HG03442 (cell line): Measurements from ENCODE around the gene MBTPS2.
A peak's percentile ranks its signal among the peaks of the same experiment; 100 is the strongest.
"Not testable (repeated sequence)": the region's sequence is repeated elsewhere in the genome, so short reads cannot be mapped to it uniquely, and the experiment has no call there.

Source experiments
- ATAC-seq: cut with Tn5 transposase; IDR thresholded peaks from one replicate; pipeline ENCODE4 v1.9.1; 2021; ENCODE audit warnings: mild to moderate bottlenecking, moderate library complexity; ENCODE audit not compliant: unreplicated experiment

Gene MBTPS2

DNA sequence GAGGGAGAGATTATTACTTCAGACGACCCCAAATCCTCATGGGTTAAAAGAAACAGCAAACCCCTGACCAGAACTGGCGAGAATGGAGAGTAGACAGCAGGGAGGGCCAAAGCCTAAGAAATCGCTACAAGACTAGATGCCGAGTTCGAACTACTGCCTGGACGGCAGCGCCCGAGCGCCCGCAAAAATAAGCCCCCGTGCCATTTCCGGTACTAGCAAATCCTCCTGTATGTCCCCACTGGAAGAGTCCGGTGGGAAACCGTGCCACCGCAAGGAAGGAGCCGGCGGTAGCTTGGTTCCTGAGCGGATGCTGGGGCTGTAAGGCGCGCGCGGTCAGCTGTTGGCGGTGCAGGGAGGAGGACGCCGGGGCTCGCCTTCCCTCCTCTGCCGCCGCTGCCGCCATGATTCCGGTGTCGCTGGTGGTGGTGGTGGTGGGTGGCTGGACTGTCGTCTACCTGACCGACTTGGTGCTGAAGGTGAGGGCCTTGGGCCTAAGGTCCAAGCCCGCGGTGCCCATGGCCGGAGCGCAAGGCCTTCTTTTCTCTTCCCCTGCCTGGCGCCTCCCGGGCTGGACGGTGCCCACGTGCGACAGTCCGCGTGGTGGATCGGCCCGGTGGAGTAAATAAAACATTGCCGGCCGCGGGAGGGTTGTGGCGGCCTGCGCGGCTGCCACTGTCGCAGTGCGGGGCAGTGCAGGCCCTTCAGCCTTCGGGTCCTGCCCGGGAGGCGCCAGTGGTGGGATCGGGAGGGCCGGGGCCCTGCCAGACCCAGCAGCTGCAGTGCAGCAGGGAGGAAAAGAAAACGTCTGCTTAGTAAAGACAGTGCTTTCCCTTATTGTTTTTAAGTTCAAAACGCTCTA lies at the start of gene MBTPS2:
MBTPS2 (plus strand) TSS at position 284 of the 859 bp plus-strand sequence; CDS start at position 402, 118 bp downstream.
- ATAC-seq, result peak; percentile 84

- peak; percentile 92 for ATAC-seq
Measured at GRCh38 chrX:21798677-21799219, 40.7 kb upstream of the MBTPS2 start.

GRCh38 chrX:21799767-21800166 lies 39.6 kb upstream of the MBTPS2 start:
- no peak for ATAC-seq

- ATAC-seq, result no peak
Measured at GRCh38 chrX:21800344-21800770, 39.1 kb upstream of the MBTPS2 start.

DNA sequence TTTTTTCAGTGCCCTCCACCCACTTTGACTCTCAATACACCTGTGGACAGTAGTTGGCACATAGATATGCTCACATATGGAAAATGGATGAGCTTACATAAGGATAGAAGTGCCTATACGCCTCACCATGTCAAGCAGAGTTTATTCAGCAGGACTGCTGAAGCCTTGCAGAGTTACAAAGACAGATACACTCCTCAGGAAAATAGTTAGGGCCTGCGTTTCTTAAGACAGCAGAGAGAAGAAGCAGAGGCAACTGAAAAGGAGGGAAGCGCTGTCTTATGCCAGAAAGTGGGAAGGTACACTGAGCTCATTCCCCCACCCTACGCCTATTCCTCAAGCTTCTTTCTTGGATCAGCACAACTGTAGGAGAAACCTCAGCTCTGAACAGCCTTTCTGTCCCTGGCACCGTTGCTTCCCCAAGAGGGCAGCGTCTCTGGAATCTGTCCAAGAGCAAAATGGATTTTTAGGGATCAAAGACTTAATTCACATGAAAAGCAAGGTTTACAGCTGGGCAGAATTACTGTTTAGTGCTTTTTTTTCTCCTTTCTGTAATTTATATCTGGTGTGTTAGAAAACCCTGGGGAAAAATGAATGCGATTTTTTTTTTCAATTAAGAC lies 37.3 kb upstream of the MBTPS2 start:
- ATAC-seq, result no peak

DNA sequence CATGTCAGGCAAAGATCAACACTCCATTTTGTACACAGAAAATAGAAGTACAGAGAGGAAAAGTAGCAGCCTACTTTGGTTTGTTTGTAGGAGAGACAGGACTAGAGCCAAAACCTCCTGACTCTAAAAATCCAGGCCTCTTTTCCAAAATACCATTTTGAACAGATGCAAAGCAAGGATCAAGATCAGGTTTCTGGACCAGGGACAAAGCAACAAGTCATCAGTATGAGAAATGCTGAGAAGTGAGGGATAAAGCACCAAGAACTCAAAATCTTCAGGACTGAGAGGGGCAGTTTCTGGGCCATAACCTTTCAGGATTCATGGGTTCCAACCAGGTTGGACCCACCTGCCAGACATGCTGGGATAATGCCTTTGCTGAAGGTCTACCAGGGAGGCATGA lies 36.6 kb upstream of the MBTPS2 start:
- no peak for ATAC-seq

DNA sequence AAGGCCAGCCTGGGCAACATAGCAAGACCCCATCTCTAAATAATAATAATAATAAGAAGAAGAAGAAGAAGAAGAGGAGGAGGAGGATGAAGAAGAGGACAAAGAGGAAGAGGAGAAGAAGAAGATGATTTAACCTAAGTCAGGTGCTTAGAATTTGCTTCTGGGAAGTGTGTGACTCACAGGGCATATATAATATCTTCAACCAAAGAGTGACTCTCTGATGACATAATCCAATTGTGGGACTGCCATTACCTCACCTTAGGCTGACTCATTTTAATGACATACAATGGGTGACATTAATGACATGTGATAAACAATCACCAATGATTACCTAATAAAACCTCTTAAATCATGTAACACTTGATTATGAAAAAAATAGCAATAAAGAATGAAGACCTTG lies 32.7 kb upstream of the MBTPS2 start:
- no peak for ATAC-seq

GRCh38 chrX:21811832-21812231 lies 27.6 kb upstream of the MBTPS2 start:
- ATAC-seq, result no peak

DNA sequence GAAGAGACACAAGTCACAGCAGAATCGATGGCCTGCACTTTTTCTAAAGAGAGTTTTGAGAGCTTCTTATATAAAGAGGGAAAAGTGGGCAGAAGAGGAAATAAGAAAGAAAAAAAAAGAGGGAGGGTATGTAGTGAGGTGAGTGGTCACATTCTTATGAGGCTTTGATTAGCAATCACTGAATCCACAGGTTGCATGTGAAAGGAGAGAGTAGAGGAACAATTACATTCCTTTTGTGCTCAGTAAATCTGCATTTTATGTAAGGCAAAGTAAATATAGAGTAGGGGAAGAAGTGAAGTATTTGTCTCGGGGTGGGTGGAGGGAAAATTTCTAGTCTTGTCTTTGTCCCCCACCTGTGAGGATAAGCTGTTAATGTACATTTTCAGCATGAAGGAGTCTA lies 26.8 kb upstream of the MBTPS2 start:
- no peak for ATAC-seq

- no peak for ATAC-seq
Measured at GRCh38 chrX:21813612-21814368, 25.6 kb upstream of the MBTPS2 start.

GRCh38 chrX:21816136-21816535 lies 23.3 kb upstream of the MBTPS2 start:
- no peak for ATAC-seq

DNA sequence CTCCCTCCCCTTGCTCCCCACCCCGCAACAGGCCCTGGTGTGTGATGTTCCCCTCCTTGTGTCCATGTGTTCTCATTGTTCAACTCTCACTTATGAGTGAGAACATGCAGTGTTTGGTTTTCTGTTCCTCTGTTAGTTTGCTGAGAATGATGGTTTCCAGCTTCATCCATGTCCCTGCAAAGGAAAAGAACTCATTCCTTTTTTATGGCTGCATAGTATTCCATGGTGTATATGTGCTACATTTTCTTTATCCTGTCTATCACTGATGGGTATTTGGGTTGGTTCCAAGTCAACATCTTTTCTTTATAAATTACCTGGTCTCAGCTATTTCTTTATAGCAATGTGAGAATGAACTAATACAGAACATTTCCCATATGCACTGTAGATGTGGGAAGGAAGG lies 19.2 kb upstream of the MBTPS2 start:
- not testable (repeated sequence) for ATAC-seq

DNA sequence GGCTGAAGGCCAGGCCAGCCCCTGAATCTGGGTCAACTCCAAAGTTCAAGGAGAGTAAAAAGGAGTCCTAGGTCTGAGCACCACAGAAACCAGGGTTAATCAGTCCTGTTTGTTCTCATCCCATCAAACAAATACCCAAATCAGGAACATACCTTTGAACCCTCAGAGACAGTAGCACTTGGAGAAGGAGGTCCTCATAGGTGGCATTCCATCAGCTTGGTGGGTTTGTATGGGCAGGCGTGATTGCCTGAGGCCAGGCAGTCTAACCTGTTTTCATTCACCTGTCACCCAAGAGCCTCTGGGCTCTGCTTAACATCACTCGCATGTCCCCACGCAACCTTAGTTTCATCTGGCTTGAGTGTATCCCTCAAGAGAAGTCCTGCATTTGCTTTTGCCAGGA lies 17.5 kb upstream of the MBTPS2 start:
- no peak for ATAC-seq

DNA sequence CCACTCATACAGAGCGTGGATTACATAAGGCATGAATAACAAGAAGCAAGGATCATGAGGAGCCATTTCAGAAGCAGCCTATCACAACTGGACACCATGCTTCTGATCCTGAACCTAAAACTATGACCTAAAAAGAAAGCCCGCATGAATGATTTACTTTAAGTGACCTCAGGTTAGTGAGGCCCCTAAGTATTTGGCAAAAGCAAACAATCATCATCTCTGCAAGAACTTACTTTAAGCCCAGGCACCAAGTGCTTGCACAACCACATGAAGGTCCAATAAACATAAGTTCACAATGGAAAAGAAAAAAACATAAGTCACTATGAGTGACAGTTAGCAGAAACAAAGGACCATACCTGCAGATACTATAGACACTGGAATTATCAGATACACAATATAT lies 7.9 kb upstream of the MBTPS2 start:
- ATAC-seq, result no peak

- ATAC-seq, result no peak
Measured at GRCh38 chrX:21837056-21837455, 2.4 kb upstream of the MBTPS2 start.

- no peak for ATAC-seq
Measured at GRCh38 chrX:21838937-21839333, 482 bp upstream of the MBTPS2 start.

GRCh38 chrX:21840193-21840545 lies 752 bp downstream of the MBTPS2 start:
- ATAC-seq, result peak; percentile 13

- no peak for ATAC-seq
Measured at GRCh38 chrX:21843179-21843578, 3.8 kb downstream of the MBTPS2 start.

- no peak for ATAC-seq
Measured at GRCh38 chrX:21845096-21845495, 5.7 kb downstream of the MBTPS2 start.

GRCh38 chrX:21847342-21847741 lies 7.9 kb downstream of the MBTPS2 start:
- no peak for ATAC-seq

DNA sequence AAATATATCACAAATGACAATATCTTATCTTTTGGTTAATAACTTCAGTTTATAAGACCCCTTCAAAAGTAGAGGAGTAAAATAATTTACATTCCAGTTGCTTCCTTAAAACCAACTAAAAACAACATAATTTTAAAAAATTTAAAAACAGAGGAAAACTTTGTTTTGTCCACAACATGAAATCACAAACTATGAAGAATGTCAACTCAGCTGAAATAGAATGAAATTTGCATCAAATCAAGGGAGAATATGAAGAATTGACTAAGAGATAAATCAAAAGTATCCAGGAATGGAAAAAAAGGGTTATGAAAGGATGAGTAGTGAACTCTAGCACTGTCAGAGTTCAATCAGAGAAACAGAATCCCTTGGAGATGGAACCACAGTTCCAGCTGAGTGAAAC lies 14.2 kb downstream of the MBTPS2 start:
- ATAC-seq, result no peak
